K562 (cell line): ENCODE results near the gene DCAF11. TPM values are rescaled to one million over a fixed set of nuclear protein-coding genes. Genes with fewer than 3 reads are reported as not detected.

Experiments
- MGA ChIP-seq: fragments of 450-650 bp; IDR thresholded peaks from 2 replicates; pipeline ENCODE4 v1.6.1; 2016; ENCODE audit warnings: mild to moderate bottlenecking, moderate library complexity
- XRCC4 ChIP-seq: IDR thresholded peaks from one replicate; pipeline ENCODE4 v1.6.1; 2011; ENCODE audit not compliant: insufficient read depth, insufficient read length; ENCODE audit errors: extremely low read depth
- polyA plus RNA-seq, 8 experiments: library from polyadenylated mRNA; depleted of rRNA in 4 of 8; stranded (reverse) in 5 of 8; unstranded in 3 of 8; fragments of >200 nt; fragmentation: Nextera tagmentation in 2 of 8; fragmentation: Illumina TruSeq in 1 of 8; extraction: Ambion mirVana in 2 of 8; extraction: Trizol in 1 of 8; gene quantifications; 2 replicates each; pipeline versions ENCODE4 v1.2.1 to v1.2.3, GENCODE V29; 2011 to 2014; ENCODE audit warnings: inconsistent platforms in 1 of 8, missing spikeins in 1 of 8
- total RNA-seq, 7 experiments: library from RNA; depleted of rRNA in 6 of 7; stranded (reverse); fragments of >200 nt in 6 of 7; fragmentation: Illumina TruSeq in 2 of 7; extraction: Trizol in 2 of 7; gene quantifications; 2 replicates each; pipeline versions ENCODE4 v1.2.1 to v1.2.3, GENCODE V29; 2011 to 2021; ENCODE audit warnings: low replicate concordance in 1 of 7
- TF ChIP-seq, protein P1 (sequence below), 2 experiments: fragments of 450-650 bp in 1 of 2; IDR thresholded peaks; 2 replicates each; pipeline ENCODE4 v1.6.1; 2011 to 2017; ENCODE audit warnings: low read depth in 2 of 2, antibody characterized with exemption in 1 of 2, borderline replicate concordance in 1 of 2, low read length in 1 of 2, mild to moderate bottlenecking in 1 of 2, mixed read lengths in 1 of 2; ENCODE audit not compliant: control insufficient read depth in 1 of 2

Gene DCAF11
- total and polyA plus RNA-seq, 9 of the 15 experiments (the other 6 are each of a cell fraction or from before 2014, with no cell fraction given), result 8.5 to 46.2 (median 36.4) TPM

- TF ChIP-seq MGA (no peak), XRCC4 (no peak)
- TF ChIP-seq, protein P1, sequence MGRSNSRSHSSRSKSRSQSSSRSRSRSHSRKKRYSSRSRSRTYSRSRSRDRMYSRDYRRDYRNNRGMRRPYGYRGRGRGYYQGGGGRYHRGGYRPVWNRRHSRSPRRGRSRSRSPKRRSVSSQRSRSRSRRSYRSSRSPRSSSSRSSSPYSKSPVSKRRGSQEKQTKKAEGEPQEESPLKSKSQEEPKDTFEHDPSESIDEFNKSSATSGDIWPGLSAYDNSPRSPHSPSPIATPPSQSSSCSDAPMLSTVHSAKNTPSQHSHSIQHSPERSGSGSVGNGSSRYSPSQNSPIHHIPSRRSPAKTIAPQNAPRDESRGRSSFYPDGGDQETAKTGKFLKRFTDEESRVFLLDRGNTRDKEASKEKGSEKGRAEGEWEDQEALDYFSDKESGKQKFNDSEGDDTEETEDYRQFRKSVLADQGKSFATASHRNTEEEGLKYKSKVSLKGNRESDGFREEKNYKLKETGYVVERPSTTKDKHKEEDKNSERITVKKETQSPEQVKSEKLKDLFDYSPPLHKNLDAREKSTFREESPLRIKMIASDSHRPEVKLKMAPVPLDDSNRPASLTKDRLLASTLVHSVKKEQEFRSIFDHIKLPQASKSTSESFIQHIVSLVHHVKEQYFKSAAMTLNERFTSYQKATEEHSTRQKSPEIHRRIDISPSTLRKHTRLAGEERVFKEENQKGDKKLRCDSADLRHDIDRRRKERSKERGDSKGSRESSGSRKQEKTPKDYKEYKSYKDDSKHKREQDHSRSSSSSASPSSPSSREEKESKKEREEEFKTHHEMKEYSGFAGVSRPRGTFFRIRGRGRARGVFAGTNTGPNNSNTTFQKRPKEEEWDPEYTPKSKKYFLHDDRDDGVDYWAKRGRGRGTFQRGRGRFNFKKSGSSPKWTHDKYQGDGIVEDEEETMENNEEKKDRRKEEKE (IDR thresholded peaks at IDR 0.05; ENCODE audit: borderline replicate concordance in 1 of 2, control insufficient read depth in 1 of 2, low read depth in 2 of 2, low read length in 1 of 2), result no peak
Observed at GRCh38 chr14:24110523-24110922, 4.1 kb upstream of the DCAF11 start (continued).
